T-helper 2 cell (primary cell): Measurements from ENCODE around the gene USH2A.

Experiments used
- DNase-seq, 5 experiments: peaks; one replicate each; pipeline versions ENCODE4 v3.0.0 to v3.0.0-alpha.2; 2012 to 2022

USH2A gene

DNA sequence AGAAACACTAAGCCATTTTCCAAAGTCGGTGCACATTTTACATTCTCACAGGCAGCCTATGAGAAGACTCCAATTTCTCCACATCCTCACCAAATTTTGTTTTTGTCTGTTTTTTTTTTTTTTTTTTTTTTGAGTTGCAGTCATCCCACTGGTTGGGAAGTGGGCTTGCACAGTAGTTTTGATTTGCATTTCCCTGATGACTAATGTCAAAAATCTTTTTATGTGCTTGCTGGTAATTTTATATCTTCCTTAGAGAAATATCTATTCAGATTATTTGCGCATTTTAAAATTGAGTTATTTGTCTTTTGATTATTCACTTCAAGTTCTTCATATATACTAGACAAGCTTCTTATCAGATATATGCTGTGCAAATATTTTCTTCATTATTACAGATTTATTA lies 141.5 kb downstream of the USH2A start:
- no peak for DNase-seq

DNA sequence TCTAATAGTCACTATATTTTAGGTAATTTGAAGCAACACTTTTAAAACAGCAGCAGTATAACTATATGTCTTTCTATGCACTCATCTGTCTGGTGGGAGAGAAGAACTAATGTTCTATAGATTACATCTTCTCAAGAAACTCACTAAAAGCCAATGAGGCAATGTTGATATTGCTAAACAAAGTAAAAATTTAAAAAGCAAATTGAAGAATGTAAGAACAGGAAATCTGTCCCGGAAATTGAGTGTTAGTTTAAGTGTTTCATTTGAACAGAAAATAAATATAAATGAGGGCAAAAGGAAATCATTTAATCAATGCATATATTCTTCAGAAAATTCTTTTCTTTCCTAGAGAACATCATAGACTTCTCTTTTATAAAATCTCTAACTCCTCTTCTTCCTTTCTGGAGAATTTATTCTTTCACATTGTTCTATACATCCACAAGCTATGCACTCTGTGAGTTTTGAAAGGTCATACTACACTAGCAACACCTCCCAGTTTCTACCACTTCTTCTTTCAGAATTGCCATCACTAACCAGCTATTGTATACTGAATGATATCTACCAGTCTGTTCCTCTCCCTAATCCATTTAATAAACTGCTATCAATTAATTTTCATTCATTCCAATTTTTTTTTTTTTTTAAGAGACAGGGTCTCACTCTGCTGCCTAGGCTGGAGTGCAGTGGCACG lies 153.0 kb downstream of the USH2A start:
- DNase-seq, result no peak

DNA sequence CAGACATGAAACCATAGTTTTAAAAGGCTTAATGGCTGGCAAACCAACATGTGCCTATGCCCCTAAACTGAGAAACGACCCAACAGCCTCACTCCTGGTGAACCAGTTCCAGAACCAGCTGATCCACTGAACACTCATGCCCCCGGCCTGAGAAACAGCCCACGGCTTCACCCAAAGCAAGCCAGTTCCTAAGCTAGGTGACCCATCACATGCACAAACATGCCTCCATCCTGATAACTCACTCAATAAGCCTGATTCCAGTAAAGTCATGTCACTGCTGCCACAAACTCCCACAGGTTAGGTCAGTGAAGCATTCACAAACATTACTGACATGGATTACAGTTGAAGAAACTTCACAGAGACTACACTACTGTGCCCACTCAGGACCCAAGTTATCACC lies 161.6 kb downstream of the USH2A start:
- DNase-seq, result no peak

DNA sequence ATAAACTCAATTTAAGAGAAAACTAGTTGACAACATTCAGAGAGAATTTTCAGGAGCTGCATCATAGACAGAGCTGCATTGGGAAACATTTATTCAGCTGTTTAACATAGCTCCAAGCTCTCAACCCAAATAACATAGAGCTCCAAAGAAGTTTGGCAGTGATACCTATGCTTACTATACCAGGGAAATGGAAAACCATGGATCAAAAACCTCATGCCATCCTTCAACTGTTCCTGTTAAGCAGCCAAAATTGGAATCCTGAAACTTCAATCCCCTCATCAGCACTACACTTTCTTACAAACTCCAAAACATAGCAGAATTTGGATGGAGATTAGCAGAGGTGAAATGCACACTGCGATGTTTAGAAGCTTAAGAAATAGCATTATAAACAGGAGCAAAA lies 164.4 kb downstream of the USH2A start:
- DNase-seq, result no peak

DNA sequence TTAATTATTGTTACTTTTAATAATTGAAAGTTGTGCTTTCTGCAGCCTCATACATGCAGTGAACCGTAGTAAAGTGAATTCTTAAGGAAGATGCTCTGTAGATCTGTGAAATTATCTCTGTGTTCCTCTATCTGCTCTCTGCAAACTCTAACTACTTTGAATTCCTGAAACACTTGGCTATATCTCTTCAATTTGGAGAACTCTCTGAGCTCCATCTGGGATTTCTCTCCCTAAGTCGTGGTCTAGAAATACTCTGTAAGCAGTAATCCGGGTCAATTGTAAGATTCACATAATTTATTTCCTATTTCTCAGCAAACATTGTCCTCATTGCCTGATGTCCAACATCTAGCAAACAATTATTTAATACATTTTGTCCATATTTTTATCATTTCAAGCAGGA lies 164.9 kb downstream of the USH2A start:
- DNase-seq, result no peak

DNA sequence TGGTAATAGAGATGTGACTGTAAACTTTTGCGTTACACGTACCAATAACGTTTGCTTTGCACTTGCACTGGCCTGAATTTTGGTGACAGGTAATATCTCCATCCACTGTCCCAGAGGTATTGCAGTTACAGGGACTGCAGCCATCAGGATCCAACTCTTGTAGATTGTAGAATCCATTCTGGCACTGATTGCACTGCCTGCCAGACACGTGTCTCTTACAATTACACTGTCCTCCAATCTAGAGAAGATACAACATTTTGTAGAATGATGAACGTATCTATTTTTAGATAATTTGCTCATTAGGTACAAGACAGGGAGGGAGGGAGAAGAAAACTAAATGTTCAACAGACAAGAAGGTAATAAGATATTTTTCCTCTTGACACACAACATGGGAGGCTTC lies 172.4 kb downstream of the USH2A start:
- no peak for DNase-seq

DNA sequence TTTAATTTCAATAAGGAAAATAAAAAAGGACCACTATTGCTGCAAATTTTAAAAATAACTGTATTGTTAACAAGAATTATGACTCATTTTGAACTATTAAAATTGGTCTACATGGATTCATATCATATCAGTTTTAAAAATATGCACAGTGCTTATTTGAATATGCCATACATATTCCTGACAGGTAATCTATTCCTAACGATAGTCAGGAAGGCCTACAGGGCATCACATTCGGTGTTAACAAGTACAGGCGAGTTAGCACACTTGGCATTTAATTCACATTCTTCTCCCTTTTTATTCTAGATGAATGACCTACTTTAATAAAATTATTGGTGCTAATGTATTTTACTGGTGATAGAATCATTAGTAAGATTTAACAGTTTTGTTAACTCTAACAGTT lies 174.6 kb downstream of the USH2A start:
- no peak for DNase-seq

DNA sequence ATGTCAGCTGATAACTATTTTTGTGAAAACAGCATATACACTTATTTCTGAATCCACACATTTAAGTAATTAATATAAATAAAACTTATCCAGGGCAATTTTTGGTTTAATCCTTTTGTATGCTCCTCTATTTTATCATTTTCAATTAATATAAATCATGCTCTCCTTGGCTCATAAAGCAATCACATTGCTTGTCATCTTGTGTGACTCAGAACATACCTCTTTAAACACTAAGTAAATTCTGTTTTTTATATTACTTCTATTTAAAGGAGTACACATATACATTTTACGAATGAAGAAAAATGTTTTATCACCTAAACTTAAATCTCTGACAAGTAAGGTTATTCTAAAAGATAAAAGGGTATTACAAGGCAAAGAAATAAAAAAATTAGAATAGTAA lies 175.3 kb downstream of the USH2A start:
- no peak for DNase-seq

DNA sequence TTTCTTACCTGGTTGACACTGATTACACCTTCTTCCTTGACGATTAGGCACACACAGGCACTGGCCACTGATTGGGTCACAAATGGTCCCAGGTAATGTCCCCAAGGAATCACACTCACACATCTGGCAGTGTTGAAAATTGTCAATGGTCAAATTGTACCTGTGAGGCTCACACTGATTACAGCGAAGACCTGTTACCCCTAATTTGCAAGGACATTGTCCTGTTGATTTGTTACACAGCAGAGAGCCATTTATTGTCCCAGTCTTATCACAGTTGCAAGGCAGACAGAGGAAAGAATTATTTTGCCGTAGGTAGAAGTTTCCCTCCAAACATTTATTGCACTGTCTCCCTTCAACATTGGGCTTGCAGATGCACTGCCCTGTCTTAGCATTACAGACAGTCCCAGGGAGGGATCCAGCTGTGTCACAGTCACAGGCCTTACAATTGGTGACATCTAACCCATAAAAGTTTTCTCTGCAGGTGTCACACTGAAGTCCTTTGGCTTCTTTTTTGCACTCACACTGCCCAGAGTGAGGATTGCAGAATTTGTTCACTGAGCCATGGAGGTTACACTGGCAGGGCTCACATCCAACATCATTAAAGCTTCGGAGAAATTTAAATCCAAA lies 176.6 kb downstream of the USH2A start:
- DNase-seq, result no peak

DNA sequence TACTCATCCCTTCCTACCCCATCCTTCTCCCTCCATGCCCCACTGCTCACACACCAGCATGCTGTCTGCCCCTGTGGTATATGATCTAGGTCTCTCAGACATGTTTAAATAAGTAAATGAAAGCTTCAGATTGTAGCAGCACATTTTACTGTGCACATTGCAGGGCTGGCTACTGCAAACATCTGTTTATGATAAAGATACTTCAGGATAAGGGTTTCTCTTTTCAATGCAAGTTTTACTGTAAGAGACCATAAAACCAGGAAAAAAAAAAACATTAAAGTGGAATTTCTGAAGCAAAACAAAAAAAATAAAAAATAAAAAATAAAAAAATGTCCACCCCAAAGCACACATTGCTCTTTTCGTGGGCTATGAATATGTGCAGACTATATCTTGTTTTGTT lies 184.4 kb downstream of the USH2A start:
- no peak for DNase-seq

DNA sequence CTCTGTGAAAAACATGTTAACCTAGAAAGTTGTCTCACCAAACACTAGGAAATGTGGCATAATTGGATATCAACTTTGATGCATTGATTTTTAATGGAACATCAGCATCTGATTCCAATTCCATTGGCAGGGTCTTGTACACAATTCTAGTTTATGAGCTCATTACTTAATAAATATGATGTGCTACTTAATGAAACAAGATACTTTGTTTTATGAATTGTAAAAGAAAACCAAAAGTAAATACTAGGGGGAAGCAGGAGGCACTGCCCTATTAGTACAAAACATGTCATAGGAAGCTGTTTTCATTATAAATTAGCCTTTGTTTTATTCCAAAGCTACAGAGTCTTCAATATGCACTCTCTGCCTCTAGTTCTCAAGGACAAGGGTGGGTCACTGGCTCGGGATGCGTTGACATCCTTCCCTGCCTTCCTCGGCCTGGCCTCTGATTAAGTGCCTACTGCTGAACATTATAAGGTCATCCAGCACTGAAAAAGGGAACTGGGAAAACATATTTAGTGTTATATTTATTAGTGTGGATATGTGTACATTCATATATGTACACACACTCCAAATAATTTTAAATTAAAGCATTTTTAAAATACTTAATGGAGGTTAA lies 185.2 kb downstream of the USH2A start:
- DNase-seq, result no peak

DNA sequence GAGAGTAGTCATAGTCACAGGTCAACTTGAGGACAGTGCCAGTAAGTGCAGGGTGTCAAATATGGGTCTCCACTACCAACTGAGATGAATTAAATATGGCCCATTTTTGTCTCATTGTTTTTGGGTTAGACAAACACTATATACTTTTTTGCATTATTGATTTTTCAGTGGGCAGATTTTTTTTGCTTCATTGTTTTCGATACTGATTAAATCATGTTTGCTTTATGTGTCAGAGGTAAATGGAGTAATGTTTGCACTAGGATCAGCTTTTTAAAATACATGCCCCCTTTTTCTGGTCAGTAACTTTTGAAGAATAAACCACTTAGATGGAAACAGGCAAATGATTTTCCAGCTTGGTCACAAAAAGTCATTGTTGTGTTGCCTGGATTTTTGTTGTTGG lies 199.0 kb downstream of the USH2A start:
- no peak for DNase-seq

DNA sequence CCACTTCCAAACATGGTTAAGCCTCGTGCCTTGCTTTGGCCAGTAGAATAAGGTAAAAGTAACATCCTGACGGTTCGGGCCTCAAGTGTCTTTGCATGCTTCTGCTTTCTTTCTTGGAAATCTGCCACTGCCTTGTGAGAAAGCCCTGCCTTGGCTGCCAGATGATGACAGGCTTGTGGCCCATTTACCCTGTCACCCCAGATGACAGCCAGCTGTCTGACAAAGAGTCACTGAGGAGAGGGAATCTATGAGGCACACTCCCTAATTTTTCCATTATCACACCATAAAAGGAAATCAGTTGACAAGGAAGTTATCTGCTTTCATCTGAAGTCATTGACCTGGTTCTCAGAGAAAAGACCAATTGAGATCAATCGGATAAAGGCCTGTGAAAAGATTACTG lies 199.8 kb downstream of the USH2A start:
- DNase-seq, result no peak

DNA sequence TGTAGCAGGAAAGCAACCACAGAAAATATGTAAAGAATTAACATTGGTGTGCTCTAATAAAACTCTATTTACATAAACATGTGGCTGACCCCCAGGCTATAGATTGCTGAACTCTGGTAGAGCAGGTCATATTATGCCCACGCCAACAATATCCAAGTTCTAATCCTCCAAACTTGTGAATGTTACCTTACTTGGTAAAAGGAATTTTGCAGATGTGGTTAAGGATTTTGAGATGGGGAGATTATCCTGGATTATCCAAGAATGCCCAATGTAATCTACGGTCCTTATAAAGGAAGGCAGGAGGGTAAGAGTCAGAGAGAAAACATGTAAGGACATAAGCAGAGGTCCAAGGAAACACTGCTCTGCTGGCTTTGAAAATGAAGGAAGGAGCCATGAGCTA lies 201.0 kb downstream of the USH2A start:
- DNase-seq, result no peak

DNA sequence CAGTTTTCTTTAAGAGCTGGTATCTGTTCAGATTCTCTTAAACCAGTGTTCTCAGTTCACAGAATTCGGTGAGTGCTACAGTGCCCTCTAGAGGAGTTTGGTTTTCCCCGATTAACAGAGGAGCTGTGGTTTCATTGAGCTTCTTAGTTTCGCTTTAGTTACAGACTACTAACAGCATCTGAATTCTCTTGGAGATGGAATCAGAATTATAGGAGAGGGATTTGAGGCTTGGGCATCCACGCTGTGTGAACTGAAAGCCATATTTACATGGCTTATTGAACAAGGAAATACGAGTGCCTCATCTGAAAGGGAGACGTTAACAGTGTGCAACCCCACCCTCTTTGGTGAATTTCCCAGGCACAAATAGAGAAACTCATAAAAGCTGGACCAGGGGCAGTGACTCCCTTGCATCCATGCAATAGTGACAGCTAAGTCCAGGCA lies 202.0 kb downstream of the USH2A start:
- peak in 1 of 5 experiments; percentile 49 for DNase-seq

DNA sequence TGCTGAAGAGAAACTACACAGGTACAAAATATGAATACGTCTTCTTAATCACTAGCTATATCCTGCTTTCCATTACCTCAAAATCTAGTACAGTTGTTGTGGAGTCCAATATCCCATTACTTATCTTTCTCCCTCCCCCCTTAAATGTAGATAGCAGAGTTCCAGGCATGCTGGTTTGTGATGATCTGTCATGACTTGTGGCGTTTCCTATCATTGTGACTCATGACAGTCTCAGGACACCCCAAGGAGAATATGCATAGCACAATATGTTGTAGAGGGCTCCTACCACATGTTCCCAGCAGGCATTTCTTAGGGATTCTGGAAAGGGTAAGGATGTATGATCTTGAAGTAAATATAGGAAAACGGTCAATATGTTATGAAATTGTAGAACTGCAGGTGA lies 206.9 kb downstream of the USH2A start:
- no peak for DNase-seq

DNA sequence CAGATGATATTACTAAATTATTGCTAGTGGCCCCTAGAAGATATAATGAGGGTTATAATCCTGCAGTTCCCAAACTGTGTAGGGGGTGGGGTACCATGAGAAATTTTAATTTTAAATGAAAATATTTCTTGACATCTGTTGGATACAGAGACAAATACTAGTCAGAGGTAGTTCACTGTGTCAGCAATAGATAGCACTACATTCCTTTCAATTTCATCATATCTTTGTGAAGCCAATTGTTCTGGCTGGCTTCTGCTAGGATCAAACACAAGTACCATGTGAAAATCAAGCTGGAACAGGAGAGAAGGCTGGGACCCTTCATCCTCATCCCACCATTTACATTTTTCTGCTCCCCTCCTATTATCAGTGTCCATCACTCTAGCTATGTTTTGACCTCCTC lies 208.1 kb downstream of the USH2A start:
- no peak for DNase-seq

DNA sequence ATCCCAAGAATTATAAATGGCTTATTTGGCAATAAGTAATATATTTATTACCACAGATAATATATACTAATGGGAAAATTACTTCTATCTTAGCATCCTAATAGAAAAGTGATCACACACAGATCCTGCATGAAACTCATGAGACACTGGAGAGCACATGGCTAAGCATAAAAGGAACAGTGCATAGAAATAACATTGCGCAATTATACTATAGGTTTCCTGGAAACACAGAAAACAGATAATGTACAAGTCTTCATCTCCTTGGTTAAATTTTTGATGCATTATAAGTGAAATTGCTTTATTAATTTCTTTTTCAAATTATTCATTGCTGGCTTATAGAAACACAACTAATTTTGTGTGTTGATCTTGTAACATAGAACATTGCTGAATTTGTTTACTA lies 210.4 kb downstream of the USH2A start:
- no peak for DNase-seq

DNA sequence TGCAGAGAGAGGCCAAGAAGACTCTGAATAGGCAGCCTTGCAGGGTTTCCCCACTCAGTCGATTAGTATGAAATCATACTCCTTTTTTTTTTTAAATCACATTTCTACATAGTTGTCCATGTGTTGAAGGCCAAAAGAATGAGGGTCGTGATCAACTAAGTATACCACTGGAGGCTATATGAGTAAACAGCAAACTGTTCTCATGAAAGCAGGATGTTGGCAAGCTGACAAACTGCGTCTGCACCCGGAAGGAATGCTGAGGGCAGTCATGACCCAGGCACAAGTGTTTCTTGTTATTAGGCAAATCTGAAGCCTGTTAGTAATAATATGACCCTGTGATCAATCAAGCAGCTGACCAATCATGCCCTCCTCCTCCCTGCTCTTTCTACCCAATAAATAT lies 213.2 kb downstream of the USH2A start:
- DNase-seq, result no peak

DNA sequence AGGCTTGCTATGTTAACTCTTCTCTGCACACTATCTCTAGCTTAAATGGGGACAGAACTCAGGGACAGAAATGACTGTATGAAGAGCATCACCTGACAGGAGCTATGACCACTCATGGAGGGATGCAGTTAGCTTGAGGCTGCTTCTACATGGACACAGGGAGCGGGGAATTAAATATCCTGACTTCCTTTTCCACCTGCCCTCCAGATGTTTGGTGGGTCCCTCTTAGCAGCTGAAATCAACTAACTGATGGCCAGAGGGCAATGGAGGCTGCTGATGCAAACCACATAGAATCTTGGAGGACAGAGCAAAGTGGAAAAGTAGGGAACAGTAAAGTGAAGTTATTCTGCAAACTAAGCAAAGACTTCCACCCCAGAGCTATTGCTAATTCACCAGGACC lies 214.1 kb downstream of the USH2A start:
- DNase-seq, result no peak

DNA sequence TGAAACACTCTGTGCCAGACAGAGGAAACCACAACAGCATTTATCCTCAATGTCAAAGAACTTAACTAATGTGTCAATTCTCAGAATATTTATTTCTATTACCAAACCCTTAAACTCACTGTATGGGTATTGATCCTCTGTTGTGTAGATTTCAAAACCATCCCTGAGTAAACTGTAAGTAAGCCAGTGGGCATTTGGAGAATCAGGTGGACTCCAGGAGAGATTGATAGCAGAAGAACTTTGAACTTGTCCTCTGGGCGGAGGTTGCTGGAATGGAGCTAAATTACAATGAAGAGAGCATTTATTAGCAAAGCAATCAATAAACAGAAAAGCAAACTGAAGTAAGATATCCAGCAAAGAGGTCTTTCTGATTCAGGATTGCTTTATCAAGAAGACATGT lies 216.1 kb downstream of the USH2A start:
- no peak for DNase-seq

DNA sequence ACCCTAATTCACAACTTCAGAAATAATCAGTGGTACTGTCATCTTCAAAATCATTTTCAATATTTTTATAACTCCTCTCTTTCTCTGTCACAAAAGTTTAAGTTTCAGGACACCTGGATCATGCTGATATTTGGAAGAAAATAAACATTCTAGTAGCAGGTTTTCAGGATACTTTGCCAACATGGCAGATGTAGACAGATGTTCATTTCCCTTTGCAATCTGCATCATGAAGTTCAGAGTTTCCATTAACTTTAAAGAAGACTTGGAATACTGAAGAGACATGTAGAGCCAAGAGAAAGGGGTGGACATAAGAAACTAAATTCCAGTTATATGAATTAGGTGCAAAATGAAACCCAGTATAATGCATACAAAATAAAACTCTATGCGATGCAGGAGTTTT lies 218.1 kb downstream of the USH2A start:
- DNase-seq, result no peak

DNA sequence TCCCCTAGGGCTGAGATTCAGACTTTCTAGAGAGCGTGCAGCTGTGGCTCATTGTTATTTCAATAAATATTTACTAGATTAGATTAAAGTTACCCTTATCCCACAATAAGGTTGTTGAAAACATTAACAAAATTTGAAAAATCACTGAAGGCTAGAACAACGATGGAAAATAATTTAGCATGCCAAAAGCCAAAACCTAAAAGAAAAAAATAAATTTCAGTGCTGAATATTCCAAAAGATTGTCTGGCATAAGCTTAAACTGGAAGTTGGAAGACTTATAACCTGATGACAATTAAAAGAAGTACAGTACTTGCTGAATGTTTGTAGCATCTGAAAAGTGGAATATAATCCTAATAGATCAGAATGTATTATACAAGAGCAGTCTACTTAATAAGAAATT lies 221.3 kb downstream of the USH2A start:
- no peak for DNase-seq

DNA sequence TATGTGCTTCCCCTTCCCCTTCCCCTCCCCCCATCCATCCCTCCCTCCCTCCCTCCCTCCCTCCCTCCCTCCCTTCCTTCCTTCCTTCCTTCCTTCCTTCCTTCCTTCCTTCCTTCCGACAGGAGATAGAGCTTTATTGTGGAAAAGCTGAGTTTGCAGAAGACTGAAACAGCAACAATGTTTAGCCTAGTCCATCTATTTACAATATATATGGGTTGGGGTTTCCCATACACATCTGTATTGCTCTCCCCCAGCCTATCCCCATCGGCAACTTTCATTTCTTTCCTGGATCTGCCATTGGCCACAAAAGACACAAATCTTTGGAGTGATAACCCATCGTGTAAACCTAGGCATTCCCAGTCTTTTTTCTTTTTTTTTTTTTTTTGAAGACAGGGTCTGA lies 222.3 kb downstream of the USH2A start:
- DNase-seq, result no peak

DNA sequence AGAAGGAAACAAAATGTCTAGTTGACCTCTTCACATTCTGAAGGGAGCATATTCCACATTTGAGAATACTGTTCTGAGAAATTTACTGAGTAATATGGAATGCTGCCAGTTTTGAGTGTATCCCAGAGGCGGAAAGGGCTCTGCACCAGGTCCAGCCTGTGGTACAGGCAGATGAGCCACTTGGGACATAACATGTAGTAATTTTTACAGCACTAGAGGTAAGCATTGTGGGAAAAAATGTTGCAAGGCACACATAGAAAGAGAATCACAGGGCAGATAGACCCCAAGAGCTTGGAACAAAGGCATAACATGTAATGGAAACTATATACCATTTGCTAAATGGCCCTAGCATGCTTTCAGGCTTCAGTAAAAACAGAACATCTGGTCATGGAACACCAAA lies 228.5 kb downstream of the USH2A start:
- DNase-seq, result no peak
